GM18951 (cell line): ENCODE measurements around the gene AHI1.

Source experiments
- POLR2A ChIP-seq: IDR thresholded peaks from 4 replicates; pipeline ENCODE4 v1.6.1; 2011; ENCODE audit warnings: mild to moderate bottlenecking; ENCODE audit not compliant: insufficient read length, insufficient read depth; ENCODE audit errors: extremely low read depth
- in situ Hi-C: fragments of 300-500 bp; cut with MboI; formaldehyde crosslinking; loops from one replicate; pipeline ENCODE4 v1.12.0; 2022; ENCODE audit warnings: low sequenced_read_pairs, mixed read lengths, inconsistent platforms; ENCODE audit not compliant: unreplicated experiment

The AHI1 gene

DNA sequence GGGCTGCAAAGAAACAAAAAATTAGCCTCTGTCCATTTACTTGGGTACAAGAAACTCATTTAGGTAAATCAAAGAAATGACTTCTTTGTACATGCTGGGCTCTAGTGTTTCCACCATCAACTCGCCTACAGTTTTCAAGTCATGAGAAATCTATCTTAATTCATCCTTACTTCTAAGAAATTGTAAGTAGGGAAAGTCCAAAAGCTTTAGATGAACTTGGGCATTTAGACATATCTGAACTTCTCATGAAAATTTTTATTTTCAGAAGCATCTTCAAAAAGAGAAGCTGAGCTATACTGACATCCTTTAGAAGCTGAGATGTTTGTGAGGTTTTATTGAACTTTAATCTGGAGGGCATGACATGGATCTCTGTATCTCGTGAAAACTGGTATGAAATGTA is 199.1 kb downstream of the AHI1 start:
- in situ Hi-C loops, result no loop called here

DNA sequence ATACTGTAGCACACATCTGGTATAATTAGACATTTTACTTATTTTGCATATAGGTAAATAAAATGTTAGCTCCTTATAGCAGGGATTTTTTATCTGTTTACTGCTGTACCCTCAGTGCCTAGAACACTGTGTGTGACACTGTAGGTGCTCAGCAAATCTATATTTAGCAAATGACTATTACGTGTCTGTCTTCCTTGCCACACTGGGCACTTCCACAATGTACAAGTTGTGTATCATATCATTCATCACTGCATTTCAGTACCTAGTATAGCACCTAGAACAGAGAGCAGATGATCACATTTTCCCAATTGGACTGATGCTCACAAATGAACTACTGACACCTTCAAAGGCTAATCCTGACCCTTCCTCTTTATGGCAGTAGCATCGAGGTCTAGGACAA is 200.8 kb downstream of the AHI1 start:
- no peak for TF ChIP-seq POLR2A
- in situ Hi-C loops, result no loop called here

More for the DNA sequence above, 199.1 kb downstream of the AHI1 start:
- no peak for TF ChIP-seq POLR2A

DNA sequence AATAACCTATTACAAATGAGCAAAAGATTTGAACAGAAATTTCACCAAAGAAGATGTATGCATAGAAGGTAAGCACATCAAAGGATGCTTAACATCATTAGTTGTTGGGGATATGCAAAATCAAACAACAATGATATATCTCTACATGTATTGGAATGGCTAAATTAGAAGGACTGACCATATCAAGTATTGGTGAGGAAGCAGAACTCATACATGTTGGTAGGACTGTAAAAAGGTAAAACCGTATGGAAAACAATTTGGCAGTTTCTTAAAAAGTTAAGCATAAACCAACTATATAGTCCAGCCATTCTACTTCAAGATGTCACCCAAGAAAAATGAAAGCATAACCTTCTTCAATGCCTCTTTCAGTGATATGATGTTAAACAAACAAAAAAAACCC is 202.5 kb downstream of the AHI1 start:
- in situ Hi-C loops, result no loop called here
- no peak for TF ChIP-seq POLR2A

DNA sequence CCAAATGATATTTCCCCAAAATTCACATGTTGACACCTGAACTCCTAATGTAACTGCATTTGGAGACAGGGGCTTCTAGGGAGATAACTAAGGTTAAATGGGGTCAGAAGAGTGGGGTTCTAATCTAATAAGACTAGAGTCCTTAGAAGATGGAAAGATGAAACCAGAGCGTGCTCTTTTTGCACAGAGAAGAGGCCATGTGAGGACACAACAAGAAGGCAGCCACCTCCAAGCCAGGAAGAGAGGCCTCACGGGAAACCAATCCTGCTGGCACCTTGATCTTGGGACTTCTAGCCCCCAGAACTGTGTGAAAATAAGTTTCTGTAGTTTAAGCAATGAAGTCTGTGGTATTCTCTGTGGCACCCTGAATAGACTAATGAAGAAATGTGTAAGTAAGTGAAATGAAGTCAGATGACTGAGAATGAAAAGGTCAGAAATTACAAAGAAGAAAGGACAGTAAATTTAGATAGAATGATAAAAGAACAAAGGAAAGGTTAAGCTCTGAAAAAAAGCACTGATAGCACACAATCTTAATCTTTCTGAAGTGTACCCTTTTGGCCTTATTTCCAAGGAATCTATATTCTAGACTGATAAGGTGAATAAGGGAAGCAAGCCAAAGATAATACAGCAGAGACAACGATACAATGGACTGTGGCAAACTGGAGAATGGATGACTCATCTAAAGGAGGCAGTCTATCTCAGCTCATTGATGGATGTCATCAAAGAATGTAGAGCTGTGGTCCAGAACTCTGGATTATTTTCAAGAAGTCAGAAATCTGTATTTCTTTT is 206.1 kb downstream of the AHI1 start:
- TF ChIP-seq POLR2A, result no peak
- in situ Hi-C loops, result no loop called here

DNA sequence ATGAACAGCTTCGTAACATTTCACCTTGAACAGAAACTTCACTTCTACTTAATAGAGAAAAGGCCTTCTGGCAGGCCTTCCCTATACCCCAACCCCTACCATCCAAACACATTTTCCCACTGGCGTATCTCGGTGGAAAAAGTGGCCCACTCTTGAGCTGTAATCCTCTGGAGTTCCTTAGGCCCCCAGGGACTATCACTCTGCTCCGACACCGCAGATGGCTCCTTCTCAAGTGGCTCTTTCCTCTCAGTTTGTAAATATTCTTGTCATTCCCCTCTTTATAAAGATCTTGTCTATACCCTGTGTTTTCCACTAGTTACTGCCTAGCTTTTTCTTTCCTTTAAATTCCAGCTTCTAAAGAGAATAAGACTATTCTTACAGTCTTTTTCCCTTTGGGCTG is 207.7 kb downstream of the AHI1 start:
- TF ChIP-seq POLR2A, result no peak
- in situ Hi-C loops, result no loop called here

DNA sequence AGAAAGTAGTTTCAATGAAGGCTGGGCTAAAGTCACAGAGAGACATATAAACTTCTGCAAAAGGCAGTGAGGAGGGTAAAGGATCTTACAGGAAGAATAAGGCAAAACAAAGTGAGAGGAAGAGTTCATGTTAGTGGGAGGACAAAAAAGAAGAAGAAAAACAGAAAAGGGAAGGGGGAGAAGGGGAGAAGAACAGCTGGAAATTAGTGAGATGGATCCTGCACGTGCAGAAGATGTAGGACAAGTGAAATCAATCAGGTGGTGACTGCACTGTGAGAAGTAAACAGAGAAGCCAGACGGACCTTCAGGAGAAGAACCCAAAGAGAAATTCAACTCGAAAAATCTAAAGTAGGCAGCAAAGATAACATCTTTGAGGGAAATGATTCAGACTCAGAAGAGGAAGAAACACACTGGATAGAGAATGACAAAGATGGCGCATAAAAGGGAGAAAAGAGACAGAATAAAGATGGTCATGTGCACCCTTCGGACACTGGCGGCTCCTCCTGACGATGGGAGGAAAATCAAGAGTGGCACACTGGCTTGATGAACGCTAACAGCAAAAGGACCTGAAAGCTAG is 210.5 kb downstream of the AHI1 start:
- TF ChIP-seq POLR2A, result no peak
- in situ Hi-C loops, result no loop called here

DNA sequence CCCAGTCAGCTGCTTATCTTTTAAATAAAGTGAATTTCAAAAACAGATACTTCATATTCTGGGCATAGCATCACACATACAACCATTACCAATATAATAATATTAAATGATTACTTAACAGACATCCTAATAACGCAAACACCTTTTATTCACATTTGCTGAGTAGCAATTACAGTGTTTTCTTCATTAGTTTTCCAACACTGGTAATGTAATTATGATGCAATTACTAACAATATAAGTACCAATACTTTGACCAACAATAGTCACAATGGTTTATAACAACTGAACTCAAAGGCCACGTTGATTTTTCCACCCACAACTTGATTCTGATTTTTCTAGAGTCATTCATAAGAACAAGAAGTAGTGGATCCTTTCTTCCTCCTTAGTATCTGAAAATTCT is 212.4 kb downstream of the AHI1 start:
- in situ Hi-C loops, result no loop called here
- no peak for TF ChIP-seq POLR2A

DNA sequence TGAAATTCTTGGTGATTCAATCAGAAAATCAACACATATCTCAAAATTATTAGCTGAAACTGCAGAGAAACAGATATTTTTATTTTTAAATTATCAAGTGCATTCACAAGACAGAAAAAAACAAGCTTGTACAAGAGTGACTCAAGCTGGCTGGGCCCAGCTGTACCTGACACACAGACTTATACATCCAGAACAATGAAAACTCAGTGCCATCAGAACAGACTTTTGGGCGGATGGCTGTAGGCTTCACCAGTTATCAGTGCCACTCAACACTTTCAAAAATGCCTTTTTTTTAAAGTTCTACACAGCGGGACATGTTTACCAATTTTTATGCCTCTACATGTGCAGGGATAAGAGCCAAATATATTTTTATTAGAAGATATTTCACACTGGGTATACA is 213.6 kb downstream of the AHI1 start:
- no peak for TF ChIP-seq POLR2A
- in situ Hi-C loops, result no loop called here

DNA sequence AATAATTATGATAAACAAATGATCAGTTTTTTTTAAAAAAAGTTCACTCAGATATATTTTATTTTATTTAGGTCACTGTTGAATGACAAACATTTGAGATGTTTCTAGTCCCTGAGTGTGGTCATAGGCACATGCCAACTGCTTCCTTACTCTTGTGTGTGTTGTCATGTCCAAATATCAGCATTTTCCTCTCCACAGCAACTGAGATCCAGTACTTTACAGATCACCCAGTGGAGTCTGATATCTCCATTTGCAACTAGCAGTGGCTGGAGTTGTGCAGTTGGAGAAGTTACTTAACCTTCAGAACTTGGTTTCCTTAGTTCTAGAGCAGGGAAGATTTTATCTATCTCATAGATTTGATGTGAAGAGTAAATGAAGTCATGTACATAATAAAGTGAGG is 215.1 kb downstream of the AHI1 start:
- in situ Hi-C loops, result no loop called here
- no peak for TF ChIP-seq POLR2A

DNA sequence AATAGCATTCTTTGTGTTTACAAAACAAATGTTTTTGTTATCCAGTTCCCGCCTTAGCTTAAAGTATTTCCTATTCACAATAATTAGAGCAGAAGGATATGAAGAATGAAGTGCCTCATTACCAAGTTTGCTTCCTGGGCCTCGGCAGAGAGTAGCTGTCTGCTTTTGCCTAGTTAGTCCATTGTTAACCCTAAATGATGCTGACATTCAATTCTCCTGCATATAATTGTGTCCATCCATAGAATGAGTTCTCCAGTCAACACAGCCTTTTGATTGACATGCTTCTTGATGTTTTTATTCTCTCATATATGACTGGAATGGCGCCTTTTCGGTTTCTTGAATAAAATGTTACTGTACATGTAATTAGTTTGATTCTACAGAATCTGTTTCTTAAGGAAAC is 215.6 kb downstream of the AHI1 start:
- in situ Hi-C loops, result no loop called here

DNA sequence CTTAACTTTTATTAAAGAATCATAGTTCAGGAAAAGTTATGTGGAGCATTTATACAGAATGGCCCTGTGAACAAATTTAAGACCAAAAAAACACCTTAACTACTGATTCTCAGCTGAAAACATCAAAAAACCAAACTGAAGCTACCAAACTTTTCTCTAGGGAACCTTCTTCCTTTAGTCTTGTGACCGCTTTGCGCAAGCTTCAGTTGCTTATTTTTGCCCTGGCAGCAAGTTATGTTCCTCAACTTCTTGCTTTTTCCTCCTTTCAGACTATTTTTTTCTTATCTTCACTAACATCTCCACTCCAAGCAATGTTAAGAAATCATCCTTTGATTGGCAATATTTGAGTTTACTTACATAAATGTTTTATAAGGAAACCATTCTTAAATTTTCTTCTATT is 216.3 kb downstream of the AHI1 start:
- in situ Hi-C loops, result no loop called here
- no peak for TF ChIP-seq POLR2A

More for the DNA sequence above, 215.6 kb downstream of the AHI1 start:
- TF ChIP-seq POLR2A, result no peak

DNA sequence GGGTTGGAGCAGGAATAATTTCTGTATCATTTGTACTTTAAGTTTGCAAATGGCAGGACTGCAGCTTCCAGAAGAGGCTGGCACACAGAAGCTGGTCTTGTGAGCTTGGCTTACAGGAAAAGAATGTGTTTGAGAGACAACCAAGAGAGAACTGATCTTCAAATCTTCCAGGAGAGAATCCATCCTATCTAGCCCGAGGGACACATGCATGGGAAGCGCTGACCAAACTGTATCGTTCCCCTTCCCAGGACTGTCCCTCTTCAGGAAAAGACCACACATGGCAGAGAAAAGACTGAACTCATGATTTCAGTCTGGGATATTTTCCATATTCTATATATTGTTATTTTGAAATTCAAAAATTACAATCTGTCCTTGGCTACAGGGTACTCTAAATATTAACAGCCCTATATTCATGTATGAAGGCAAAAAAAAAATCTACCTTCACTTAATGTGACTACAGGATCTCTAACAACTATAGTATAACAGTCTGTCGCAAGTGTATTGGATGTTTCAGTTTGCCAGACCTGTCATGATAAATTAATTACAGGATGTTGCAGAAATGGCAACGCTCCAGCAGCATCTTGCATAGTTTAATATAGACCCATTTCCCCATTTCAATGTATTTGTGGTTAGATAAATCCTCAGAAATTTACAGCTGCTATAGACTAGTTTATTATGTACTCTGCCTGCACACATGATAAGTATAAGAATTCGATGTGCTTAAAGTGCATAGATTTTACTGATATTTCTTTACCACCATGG is 217.0 kb downstream of the AHI1 start:
- in situ Hi-C loops, result no loop called here
- no peak for TF ChIP-seq POLR2A

DNA sequence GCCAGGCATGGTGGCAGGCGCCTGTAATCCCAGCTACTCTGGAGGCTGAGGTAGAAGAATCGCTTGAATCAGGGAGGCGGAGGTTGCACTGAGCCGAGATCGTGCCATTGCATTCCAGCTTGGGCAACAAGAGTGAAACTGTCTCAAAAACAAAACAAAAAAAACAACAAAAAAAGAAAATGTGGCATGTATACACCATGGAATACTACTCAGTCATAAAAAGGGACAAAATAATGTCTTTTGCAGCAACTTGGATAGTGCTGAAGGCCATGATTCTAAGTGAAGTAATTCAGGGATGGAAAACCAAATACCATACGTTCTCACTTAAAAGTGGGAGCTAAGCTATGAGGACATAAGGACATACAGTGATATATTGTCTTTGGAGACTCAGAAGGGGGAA is 220.1 kb downstream of the AHI1 start:
- in situ Hi-C loops, result no loop called here
- no peak for TF ChIP-seq POLR2A
